HL-60 (cell line): ENCODE results near the gene ELMO1.

Experiments used
- DNase-seq, 2 experiments: peaks; one replicate each; pipeline ENCODE4 v3.0.0-alpha.2; 2010 to 2020; ENCODE audit warnings: low read depth in 1 of 2, low spot score in 1 of 2
- H3K27ac ChIP-seq: fragments of 250-450 bp; sonication (Bioruptor Pico); replicated peaks from 2 replicates; pipeline ENCODE4 v1.5.1; 2020; ENCODE audit warnings: mild to moderate bottlenecking, moderate library complexity
- H3K27me3 ChIP-seq: fragments of 250-450 bp; sonication (Bioruptor Pico); 2 replicates; pipeline ENCODE4 v1.5.1; 2021; ENCODE audit warnings: mild to moderate bottlenecking, moderate library complexity; ENCODE audit not compliant: insufficient read depth, poor library complexity, severe bottlenecking
- H3K4me3 ChIP-seq: replicated peaks from 2 replicates; pipeline ENCODE4 v1.5.1; 2011; ENCODE audit warnings: mild to moderate bottlenecking, control low read depth, low read length; ENCODE audit not compliant: insufficient read depth
- CTCF ChIP-seq: IDR thresholded peaks from one replicate; pipeline ENCODE4 v1.5.1; 2011; ENCODE audit warnings: low read length, control low read depth, inconsistent platforms; ENCODE audit not compliant: insufficient read depth
- GABPA ChIP-seq: IDR thresholded peaks from 2 replicates; pipeline ENCODE4 v1.6.1; 2012; ENCODE audit warnings: low read depth
- POLR2AphosphoS5 ChIP-seq: IDR thresholded peaks from 2 replicates; pipeline ENCODE4 v1.6.1; 2012; ENCODE audit warnings: low read depth
- REST ChIP-seq: IDR thresholded peaks from 2 replicates; pipeline ENCODE4 v1.6.1; 2012; ENCODE audit warnings: low read depth; ENCODE audit not compliant: insufficient replicate concordance
- SPI1 ChIP-seq: IDR thresholded peaks from 2 replicates; pipeline ENCODE4 v1.6.1; 2012; ENCODE audit warnings: low read depth, mild to moderate bottlenecking, borderline replicate concordance

The ELMO1 gene

GRCh38 chr7:37411444-37412034, 37.1 kb downstream of the ELMO1 start:
- Histone ChIP-seq H3K4me3 (no peak overlapping the region), H3K27ac (peak overlapping the region; percentile 78), H3K27me3 (no peaks in the 10 kb centered on the region)
- TF ChIP-seq REST (no peak), POLR2AphosphoS5 (no peak), SPI1 (no peak), CTCF (no peak), GABPA (no peak)
- DNase-seq, result no peak

GRCh38 chr7:37410305-37411229, 38.1 kb downstream of the ELMO1 start:
- no peak overlapping the region for H3K4me3 ChIP-seq
- TF ChIP-seq SPI1, result peak; percentile 75; the same call in 1 of the 2 replicates
- no peak for TF ChIP-seq GABPA
- peak in 1 of 2 experiments; percentile 25 for DNase-seq
- H3K27ac ChIP-seq, result peak overlapping the region; percentile 78
- H3K27me3 ChIP-seq, result no peaks in the 10 kb centered on the region

- TF ChIP-seq SPI1 (no peak), REST (no peak), CTCF (no peak), GABPA (no peak), POLR2AphosphoS5 (no peak)
- peak overlapping the region; percentile 78 for H3K27ac ChIP-seq
Measured at GRCh38 chr7:37409461-37409860, 39.2 kb downstream of the ELMO1 start.

More at GRCh38 chr7:37409461-37409860, 39.2 kb downstream of the ELMO1 start:
- Histone ChIP-seq H3K27me3 (no peaks in the 10 kb centered on the region), H3K4me3 (no peak overlapping the region)
- no peak for DNase-seq
